Mesenteric fat pad (tissue), 1 donor: ENCODE measurements around the gene ZNF428. TPM values are rescaled to one million over a fixed set of nuclear protein-coding genes. Genes with fewer than 3 reads are reported as not detected.
"Not testable (repeated sequence)": the region's sequence is repeated elsewhere in the genome, so short reads cannot be mapped to it uniquely, and the experiment has no call there.

Source experiments
- DNase-seq: peaks from one replicate; pipeline ENCODE4 v3.0.0-alpha.2; 2020; ENCODE audit warnings: low spot score
- total RNA-seq: library from RNA; stranded (reverse); fragmentation: NEBNext Ultra II Directional; extraction: Animal tissue kit (Norgen Biotek cat#: 25700); gene quantifications from one replicate; pipeline ENCODE4 v1.2.1, GENCODE V29; 2021
- donor health status: DM: yes; HTN: yes; CAD: no.

Gene ZNF428
- total RNA-seq, 1 donor from 2014 or later = 19.2 TPM

DNA sequence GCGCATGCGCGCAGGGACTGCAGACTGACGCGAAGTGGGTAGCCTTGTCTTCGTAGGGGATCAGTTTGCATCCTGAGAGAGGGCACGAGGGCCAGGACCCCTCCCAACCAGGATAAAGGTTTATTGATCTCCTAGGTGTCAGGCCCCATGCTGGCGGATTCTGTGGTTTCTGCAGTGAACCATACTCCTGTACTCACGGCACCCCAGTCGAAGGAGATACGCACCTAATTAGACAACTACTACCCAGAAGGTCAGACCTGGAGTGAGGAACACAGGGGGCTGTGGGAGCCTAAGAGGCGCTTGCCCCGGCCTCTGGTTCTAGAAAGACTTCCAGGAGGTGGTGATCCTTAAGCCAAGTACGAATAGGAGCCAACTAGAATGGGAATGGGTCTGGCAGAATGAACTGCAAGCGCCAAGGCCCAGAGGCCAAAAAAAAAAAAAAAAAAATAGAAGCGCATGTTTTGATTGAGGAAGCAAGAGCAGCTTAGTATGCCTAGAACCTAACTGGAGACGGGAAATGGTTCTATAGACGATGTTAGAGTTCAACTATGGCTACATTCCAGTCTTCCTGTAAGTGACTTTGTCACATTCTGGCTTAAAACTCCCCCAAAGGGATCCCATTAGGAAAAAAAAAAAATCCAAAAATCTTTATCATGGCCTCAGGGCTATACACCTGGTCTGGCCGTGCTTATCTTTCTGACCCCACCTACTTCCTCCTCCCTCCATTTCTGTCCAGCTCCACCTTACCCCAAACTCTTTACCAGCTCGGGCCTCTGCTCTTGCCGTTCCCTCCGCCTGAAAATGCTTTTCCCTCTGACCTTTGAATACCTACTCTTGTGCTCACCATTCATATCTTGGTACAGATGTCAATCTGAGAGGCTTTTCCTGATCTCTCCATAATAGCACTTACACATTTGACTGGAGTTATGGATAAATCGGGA lies 902 bp upstream of the ZNF428 start:
- no peak for DNase-seq

DNA sequence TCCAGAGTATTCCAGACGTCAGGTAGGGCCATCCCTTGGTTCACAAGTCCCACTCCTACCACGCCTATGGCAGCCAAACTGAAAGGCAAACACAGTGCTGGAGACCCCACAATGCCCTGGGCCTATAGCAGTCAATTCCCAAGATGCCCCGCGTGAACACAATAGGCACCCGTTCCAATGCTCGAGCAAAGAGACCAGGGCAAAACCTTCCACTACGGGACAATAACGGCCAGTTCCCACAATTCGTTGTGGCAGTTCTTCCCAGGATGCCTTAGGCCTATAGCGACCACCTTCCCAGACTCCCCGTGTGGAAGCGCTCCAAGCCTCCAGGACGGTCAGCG lies 538 bp downstream of the ZNF428 start:
- DNase-seq = no peak

DNA sequence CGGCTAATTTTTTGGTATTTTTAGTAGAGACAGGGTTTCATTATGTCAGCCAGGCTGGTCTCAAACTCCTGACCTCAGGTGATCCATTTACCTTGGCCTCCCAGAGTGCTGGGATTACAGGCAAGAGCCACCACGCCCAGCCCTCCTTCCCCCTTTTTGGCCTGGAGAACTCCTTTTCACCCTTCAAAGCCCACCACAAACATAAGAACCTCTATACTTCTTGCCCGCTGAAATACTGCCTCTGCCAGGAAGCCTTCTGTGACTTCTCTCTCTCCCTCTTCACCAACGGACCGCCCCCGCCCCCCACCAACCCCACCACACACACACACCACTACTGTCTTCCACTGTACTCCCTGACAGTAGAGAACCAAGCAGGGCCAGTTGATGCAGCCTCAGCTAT lies 2.5 kb downstream of the ZNF428 start:
- no peak for DNase-seq

DNA sequence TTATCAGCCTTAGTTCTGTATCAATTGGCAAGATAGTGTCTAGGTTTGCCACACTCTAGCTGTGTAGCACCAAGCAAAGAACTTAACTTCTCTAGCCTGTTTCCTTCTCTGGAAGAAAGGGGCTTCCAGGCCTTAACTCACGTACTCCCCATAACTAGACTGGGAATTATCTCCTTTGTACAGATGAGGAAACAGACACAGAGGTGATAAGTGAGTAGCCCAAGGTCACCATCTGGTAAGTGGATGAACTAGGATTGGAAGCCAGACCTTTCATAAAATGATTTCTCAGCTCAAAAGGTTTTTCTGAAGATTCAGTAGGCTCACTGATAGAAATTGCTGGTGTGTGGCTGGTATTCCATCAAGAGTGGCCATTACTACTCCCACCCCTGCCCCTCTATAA lies 3.1 kb downstream of the ZNF428 start:
- DNase-seq = no peak

DNA sequence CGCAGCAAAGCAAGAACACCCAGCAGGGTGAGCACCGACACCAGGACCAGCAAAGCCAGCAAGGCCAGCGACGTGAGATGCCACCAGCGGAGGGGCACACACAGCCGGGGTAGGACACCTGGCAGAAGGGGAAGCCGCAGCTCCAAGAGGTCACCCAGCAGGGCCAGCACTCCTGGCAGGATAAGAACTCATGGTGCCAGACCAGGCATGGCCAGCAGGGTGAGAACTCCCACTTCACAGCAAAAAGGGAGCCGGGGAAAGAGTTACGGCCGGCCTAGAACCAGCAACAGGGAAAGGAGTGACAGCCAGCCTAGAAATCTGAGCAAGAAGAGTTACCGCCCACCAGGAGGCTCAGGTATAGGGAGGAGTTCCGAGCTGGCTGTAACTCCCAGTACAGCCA lies 7.1 kb downstream of the ZNF428 start:
- no peak for DNase-seq

DNA sequence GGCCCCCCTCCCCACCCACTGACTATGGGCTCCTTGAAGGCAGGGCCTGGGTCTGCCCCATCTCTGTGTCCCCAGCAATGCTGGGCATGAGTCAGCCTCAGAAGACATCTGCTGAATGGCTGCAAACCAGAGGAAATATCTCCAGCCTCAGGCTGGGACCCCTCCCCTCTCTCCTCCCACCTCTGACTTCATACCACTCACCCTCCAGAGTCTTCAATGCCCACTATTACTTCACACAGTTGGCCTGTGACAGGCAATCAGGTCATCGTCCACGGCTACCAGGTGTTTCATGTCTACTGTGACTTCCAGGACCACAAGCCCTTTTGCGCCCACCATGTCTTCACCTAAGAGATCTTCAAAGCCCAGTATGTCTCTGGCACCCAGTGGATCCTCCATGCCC lies 7.6 kb downstream of the ZNF428 start, which contains the start of gene SRRM5:
SRRM5 (plus strand) TSS at position 301 of the 400 bp plus-strand sequence; CDS start at position 335, 34 bp downstream.
- DNase-seq = no peak

DNA sequence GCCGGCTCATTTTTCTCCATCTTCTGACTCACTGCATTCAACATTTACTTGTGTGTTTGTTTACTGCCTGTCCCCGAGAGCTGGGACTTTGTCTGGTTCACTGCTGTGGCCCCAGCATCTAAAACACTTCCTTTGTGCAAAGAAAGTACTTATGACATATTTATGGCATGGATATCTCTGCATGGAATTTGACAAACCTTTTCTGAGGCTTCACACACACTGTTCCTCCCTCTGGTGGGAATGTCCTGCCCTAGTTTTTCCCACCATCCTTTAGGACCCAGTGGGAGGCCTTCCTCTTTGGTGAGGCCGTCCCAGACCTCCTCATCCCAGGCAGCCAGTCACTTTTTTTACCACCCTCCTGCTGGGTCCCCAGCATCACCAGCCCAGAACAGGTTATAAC lies 8.9 kb downstream of the ZNF428 start:
- DNase-seq = no peak

DNA sequence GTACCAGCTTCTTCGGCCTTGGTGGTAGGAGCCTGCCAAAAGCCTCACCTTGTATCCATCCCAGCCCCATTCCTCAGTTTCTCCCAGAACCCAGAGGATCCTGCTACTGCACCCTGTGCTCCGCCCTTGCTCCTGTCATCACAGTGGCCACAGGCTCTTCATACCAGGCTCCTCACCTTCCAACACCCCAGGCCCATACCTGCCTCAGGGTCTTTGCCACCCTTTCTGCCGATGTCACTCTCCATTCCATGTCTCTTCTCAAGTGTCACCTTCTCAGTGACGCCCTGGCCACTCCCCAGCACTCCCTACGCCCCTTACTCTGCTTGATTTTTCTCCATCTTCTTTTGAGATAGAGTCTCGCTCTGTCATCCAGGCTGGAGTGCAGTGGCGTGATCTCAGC lies 9.6 kb downstream of the ZNF428 start:
- no peak for DNase-seq

DNA sequence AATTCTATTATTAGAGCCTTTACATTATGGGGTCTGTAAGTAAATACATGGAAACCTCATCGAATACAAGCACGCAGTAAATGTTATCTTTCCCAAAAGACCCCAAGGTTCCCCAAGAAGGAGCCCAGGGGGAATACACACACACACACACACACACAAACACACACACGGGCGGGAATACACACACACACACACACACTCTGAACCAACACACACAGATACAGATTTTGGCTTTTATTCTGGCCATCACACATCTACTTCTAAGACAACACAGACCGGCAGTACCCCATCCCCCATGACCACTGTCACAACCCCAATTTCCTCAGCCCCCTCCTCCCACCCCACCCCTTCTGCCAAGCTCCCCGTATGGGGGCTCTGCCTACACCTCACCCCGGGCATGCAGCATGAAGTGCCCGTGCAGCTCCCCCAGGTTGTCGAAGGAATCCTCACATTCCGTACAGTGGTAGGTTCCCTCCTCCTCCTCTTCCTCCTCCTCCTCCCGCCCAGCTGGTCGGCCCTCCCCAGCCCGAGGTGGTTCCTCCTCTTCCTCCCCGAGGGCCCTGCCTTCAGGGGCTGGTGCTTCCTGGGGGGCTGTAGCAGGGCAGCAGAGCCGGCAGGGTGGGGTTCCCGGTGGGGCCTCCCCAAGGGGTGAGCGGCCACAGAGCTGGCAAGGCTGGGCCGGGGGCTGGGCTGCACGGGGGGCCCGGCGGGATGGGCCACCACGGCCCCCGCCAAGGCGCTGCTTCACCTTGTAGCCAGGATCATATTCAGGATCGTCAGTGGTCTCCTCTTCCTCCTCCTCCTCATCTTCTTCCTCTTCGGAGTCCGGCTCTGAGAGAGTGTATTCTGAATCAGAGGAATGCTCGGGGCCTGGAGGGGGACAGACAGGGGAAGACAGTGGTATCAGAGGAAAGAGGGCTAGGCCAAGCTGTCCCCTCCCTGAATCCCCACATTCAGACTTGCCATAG lies 11.9 kb downstream of the ZNF428 start:
- no peak for DNase-seq

DNA sequence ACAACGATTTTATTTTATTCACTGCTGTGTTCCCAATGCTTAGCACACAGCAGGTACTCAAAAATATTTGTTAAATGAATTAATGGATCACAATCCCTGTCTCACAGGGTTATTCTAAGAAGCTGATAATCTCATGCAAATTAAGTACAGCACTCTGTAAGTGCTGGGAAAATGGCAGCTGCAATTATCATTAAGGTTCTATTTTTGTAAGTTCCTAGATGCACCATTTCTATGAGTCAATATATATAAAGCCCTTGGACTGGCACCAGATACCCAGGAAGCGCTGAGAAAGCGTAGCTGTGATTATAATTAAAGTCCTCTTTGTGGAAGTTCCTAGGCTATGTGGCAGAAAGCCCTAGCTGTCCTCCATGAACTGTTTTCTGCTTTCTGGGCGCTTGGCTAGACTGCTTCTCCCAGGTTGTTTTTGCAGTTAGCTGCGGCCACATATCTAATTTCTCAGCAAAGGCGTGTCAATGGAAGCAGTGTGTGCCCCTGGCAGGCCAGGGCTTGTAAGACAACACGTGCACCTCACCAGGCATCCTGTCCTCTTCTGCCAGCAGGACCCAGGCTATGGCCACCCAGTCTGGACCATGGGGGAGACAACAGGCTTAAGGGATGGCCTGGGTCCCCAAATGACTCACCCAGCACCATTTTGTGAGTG lies 12.7 kb downstream of the ZNF428 start:
- no peak for DNase-seq

DNA sequence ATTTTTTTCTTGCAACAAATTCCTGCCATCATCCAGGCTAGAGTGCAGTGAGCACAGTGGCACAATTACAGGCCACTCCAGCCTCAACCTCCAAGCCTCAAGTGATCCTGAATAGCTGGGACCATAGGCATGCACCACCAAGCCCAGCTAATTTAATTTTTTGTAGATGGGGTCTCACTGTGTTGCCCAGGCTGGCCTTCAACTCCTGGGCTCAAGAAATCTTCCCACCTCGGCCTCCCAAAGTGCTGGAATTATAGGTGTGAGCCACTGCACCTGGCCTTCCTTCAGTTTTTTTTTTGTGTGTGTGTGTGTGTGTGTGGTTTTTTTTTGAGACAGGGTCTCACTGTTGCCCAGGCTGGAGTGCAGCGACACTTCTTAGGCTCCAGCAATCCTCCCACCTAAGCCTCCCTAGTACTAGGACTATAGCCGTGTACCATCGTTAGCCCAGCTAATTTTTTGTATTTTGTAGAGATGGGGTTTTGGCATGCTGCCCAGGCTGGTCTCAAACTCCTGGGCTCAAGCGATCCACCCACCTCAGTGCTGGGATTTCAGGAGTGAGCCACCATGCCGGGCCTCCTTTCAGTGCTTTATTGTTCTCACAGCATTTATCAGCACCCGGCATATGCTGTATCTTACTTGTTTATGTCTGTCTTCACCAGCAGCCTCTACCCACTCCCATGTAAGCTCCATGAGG lies 13.4 kb downstream of the ZNF428 start:
- no peak for DNase-seq

DNA sequence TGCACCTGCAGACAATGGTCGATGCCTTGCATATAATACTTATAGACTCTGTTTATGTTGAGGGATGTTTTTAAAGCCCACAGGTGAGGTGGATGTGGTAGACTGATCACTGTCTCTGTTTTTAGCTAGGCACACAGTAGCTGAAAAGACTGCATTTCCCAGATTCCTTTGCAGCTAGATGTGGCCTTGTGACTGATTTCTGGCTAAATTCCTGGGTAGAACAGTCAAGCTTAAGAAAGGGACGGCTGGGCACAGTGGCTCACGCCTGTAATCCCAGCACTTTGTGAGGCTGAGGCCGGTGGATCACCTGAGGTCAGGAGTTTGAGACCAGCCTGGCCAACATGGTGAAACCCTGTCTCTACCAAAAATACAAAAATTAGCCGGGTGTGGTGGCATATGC lies 19.1 kb downstream of the ZNF428 start:
- not testable (repeated sequence) for DNase-seq

DNA sequence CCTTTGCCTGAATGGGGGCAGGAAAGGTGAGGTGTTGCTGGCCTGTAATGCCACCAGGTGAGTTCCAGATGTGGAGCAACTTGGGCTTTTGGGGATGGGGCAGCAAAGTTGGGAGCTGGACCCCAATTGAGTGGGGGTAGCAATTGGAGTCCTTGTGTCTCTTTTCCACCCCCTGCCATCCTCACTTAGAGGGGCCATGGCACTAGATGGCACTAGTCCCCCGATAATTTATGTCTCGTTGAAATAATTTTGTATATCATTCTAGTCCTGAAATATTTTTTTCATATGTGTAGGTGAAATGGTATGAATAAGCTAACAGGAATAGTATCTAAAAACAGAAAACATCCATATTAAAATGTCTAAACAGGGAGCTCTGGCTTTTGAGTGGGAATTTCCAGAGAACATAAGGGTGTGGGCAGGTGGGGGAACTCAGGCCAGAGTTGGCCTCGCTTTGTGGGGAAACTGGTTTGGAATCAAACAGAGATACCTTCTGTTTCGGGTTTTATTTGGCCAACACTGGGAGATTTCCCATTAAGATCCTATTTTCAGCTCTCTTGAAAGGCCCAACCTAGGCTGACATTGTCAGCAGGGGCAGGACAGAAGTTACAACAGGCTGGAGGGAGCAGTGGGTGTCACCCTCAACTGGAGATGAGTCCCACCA lies 19.7 kb downstream of the ZNF428 start:
- DNase-seq = no peak

DNA sequence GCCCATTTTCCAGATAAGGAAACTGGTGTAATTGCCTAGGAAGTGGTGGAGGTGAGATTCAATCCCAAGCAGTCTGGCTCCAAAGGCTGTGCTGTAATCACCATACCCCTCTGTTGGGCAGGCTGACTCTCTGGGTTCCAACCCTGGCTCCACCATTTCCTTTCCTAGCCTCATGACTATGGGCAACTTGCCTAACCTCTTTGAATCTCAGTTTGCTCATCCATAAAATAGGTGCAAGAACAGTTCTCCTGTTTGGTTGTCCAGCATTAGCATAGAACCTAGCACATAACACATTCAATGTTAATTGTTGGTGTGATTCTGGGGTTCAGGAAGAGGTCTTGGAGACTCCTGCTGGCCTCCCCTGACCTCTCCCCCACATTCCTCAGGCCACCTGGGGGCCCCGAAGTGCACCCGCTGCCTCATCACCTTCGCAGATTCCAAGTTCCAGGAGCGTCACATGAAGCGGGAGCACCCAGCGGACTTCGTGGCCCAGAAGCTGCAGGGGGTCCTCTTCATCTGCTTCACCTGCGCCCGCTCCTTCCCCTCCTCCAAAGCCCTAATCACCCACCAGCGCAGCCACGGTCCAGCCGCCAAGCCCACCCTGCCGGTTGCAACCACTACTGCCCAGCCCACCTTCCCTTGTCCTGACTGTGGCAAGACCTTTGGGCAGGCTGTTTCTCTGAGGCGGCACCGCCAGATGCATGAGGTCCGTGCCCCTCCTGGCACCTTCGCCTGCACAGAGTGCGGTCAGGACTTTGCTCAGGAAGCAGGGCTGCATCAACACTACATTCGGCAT lies 20.8 kb downstream of the ZNF428 start:
- DNase-seq = no peak

DNA sequence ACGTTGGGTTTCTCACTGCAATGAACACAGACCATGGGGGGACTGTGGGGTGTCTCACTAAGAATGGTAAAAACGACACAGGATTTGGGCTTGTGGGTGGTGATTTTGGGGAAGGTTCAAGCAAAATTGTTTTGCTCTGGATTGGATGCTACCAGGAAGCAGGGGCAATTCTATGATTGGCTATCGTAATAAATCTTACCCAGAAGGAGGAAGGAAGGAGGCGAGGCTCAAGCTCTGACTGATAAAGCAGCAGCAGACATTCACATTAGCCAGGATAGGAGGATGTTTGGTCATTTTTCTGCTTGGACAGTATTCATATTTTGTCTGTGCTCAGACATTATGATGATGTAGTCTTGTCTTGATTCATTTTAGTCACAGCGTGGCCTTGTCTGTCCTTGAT lies 21.6 kb downstream of the ZNF428 start:
- DNase-seq = no peak

DNA sequence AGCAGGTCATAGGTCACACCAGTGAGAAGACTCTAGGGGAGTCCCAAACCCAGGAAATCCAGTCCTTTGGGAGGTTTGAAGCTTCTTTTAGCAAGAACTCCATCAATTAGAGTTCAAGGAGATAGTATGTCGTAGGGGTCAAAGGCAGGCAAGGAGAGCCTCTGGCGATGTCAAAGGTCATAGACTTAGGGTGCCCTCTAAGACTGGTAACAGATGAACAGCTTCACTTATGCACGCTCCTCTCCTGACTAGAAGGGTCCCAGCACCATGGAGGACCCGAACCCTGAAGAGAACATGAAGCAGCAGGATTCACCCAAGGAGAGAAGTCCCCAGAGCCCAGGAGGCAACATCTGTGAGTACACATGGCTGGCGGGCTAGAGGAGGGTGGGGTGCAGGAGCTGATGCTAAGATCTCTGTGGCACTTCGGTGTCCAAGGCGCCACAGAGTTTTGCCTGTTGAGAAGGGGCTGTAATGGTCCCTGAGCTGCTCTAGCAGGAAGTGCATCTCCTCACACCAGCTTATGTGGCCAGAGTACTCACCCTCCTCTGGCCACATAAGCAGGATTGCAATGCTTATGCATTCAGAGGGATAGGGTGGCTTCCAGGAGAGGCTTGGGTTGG lies 22.5 kb downstream of the ZNF428 start:
- no peak for DNase-seq

DNA sequence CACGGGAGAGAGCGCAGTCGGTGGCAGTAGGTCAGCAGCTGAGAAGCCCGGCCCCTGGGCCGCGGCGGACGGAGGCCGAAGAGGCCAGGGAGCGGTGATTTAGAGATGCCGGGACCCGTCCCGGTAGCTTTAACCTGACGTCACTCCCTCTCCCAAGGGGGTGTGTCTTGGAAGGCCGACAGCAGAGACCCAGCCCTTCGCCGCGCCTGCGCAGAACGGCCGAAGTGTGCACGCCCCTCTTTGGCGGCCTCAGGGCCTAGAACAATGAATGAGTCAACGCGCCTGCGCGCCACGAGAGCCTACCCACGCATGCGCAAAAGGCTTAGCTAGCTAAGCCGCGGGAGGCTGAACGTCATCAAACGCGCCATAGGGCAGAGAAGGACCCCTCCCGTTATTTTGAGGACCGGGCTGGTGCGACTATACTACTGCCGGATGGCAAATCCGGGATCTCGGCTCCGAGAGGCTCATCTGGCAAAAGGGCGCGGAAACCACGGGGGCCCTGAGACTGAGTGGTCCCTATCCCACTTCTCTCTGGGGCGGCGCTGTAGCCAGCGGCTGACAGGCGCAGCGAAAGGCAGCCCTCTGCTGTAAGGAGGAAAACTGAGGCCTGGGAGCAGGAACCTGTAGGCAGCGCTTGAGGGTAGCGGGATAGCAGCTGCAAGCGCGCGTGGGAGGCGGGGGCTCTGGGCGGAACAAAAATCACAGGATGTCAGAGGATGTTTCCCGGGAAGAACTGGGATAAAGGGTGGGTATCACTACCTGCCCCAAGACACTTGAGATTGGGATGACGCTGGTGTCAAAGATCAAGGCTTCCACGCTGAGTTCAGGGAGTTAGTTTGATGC lies 23.2 kb downstream of the ZNF428 start, which contains the start of the genes IRGQ and ZNF576:
IRGQ (minus strand) TSS at position 136 of the 843 bp plus-strand sequence. CDS start 796 bp downstream, outside the sequence.
ZNF576 (plus strand) TSS at position 597 of the 843 bp plus-strand sequence. CDS start 514 bp downstream, outside the sequence.
- peak; percentile 100 for DNase-seq

DNA sequence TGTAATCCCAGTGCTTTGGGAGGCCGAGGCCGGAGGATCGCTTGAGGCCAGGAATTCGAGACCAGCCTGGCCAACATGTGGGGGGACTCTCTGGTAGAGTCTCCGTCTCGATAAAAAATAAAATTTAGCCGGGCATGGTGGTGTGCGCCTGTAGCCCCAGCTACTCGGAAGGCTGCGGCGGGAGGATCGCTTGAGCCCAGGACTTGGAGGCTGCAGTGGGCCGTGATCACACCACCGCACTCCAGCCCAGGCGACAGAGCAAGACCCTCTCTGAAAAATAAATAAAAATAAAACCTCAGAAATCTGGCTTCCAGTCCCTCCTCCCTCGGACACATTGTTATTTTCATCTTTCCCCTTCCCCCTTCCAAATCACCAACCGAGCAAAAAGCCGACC lies 23.8 kb downstream of the ZNF428 start:
- DNase-seq = no peak
